GM03348 (cell line): Measurements from ENCODE around the gene HEG1.

Experiments used
- DNase-seq: peaks from one replicate; pipeline ENCODE4 v3.0.0; 2012; ENCODE audit warnings: low spot score

Gene HEG1

DNA sequence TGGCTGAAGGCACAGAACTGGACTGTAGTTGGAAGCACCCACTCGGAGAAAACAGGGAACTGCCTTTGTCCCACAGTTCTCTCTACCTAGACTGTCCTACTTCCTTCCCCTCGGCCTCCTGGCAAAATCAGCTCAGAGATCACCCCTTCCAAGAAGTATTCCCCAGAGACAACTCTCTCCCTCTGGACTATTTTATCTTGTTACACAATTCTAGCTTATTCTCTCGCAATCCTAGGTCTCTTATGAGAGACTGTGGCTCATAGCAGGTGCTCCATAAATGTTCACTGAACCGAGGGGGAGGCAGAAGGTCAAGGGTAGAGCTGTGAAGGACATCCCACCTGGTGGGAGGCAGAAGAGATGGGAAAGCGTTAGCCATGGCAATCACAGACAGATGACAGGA, 10.6 kb downstream of the HEG1 start:
- DNase-seq, result peak; percentile 42

- DNase-seq, result no peak
Measured at GRCh38 chr3:125043599-125044151, 12.1 kb downstream of the HEG1 start.

DNA sequence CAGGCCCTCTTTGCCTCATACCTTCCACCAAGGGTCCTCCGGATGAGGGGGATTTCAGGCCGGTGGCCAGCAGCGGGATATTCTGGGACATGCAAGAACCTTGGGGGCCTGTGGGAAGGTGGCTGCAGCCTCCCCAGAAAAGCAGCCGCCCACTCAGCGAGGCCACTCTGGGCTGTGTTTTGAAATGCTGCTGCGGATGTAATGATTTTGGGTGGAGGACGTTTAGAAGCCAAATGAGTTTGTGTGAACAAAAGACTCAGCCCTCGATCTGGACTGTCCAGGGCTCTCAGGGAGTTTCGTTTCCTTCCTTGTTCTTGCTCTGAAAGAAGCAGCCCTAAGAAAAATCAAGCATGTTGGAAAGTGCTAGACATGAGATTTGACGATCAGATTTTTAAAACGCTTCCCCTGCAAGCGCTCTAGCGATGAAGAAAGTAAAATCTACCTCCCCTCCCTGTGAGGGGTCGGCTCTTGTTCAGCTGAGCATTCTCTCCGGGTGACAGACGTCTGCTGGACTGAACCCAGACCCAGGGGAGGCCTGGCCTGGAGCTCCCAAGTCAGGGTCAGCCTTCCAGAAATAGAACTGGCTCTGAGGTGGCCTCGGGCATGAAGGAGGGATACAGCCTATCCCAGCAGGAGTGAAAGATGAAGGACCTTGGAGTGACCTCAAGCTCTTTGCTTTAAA, 12.9 kb downstream of the HEG1 start:
- DNase-seq, result peak; percentile 47

GRCh38 chr3:125039131-125040100, 16.4 kb downstream of the HEG1 start:
- peak; percentile 29 for DNase-seq

- no peak for DNase-seq
Measured at GRCh38 chr3:125037498-125038150, 18.2 kb downstream of the HEG1 start.

GRCh38 chr3:125035217-125035616, 20.6 kb downstream of the HEG1 start:
- no peak for DNase-seq

DNA sequence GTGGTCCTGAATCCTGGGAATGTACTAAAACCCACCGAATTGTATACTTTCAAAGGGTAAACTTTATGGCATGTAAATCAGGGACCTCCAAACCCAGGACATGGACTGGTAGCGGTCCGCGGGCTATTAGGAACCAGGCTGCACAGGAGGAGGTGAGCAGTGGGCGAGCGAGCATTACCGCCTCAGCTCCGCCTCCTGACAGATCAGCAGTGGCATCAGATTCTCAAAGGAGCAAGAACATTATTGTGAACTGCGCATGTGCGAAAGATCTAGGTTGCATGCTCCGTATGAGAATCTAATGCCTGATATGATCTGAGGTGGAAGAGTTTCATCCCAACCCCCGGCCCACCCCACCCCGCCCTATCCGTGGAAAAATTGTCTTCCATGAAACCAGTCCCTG, 22.2 kb downstream of the HEG1 start:
- DNase-seq, result no peak

DNA sequence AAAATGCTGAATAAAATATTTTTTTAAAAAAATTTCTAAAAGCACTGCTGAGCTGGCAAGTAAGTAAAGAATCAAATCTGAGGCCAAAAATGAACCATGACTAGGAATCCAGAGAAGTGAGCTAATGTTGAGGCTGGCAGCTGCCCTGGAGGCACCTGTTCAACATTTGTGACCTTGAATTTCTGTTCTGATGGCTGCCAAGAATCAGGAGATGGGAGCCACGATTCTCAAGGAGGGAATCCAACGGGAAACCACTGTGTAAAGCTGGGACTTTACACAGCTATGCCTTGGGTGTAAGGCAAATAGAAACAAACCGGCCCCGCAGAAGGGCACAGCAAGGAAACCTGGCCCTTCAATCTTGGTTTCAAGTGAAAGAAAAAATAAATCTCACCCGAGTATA, 22.7 kb downstream of the HEG1 start:
- no peak for DNase-seq

- DNase-seq, result no peak
Measured at GRCh38 chr3:125032683-125033082, 23.1 kb downstream of the HEG1 start.

DNA sequence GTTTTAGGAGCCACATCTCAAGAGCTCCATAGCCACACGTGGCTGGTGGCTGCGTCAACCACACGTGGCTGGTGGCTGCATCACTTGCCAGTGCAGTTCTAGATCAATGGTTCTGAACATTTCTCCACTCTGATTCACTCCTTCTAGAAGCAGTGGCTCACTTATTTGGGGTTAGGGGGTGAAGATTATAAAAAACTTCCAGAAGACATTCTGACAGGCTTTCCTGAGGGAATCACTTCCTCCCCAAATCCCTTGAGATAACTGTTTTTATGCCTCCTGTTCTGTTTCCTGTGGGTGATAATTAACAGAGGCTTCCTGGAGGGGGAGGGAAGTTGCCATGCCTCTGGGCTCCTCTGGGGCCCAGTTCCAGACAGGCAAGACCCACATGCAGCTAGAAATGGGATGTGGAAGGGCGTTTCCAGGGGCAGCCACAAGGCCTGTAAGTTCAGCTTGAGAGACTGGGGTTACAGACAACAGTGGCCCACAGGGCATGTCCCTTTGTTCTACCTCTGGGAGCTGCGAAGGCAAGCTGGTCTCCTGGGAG, 23.6 kb downstream of the HEG1 start:
- DNase-seq, result peak; percentile 24

DNA sequence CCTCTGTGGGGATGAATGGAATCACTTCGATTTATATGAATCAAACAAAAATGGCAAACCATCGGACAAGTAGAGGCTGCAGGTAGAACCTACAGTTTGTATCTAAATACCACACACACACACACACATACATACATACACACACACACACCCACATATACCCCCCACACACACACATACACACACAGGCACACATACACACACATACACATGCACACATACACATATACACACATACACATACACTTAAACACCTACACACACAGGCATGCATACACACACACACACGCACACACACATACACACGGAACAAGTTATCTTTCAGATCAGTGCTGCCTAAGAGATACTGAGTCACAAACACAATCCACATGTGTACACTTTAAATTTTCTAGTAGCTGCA, 24.3 kb downstream of the HEG1 start:
- no peak for DNase-seq

DNA sequence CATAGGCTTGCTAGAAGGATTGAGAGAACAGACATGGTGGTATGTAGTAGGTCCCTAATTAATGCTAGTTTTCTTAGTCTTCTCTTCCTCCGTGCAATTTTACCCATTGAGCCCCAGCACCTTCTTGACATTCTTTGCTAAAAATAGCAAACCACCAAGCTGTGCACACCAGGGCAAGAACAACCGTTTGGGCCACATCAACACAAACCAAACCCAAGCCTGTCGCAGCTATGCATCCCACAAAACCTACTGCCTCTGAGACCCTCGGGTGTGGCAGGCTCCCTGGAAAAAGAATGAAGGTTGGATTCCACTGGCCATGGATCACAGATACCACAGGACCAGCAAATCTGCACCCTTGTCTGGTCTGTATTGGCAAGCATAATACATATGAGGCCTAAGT, 27.1 kb downstream of the HEG1 start:
- no peak for DNase-seq

GRCh38 chr3:125025642-125026041, 30.2 kb downstream of the HEG1 start:
- DNase-seq, result peak; percentile 20

DNA sequence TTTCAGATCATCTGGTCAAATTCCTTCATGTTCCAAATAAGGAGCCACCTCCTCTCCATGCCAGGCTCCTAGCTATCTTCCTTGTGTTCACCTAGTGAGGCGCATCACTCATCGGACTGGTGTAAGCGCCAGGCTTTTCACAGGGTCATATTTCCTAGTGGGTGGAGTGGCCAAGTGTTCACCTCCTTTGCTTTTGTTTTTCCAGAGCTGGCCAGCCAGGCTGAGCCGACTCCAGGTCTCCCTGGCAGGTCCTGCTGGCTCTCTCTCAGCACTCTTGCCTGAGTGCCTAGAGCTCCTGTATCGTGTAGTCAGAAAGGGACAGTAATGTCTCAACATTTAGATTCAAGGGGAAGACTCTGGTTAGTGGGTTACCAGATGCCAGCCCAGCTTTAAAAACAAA, 31.0 kb downstream of the HEG1 start:
- no peak for DNase-seq

- no peak for DNase-seq
Measured at GRCh38 chr3:125023833-125024555, 31.8 kb downstream of the HEG1 start.

DNA sequence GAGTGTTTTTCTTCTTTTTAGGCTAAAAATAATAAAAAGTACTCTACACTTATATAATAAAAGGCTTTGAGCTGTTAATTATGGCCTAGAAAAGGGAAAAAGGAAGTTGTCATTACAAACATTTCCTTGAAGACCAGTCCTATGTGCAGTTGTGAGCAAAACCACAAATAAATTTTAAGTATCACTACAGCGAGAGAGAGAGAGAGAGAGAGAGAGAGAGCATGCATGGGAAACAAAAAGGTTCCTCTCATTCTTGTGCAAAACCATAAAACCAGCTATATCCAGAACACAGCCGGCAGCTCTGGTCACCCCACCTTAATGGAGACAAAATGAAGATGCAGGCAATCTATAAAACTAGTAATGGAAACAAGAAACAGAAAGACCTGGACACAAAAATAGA, 33.6 kb downstream of the HEG1 start:
- DNase-seq, result no peak

- DNase-seq, result no peak
Measured at GRCh38 chr3:125019271-125019670, 36.5 kb downstream of the HEG1 start.

DNA sequence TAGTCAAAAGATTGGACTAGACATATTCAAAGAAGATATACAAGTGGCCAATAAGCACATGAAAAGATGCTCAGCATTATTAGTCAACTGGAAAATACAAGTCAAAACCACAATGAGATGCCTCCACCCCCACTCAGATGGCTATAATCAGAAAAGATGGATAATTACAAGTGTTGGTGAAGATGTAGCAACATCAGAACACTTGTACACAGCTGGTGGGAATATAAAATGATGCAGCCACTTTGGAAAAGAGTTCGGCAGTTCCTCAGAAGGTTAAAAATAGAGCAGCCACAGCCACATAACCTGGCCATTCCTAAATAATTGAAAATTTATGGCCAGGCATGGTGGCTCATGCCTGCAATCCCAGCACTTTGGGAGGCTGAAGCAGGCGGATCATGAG, 38.4 kb downstream of the HEG1 start:
- DNase-seq, result no peak

GRCh38 chr3:125014570-125015179, 41.1 kb downstream of the HEG1 start:
- DNase-seq, result no peak

DNA sequence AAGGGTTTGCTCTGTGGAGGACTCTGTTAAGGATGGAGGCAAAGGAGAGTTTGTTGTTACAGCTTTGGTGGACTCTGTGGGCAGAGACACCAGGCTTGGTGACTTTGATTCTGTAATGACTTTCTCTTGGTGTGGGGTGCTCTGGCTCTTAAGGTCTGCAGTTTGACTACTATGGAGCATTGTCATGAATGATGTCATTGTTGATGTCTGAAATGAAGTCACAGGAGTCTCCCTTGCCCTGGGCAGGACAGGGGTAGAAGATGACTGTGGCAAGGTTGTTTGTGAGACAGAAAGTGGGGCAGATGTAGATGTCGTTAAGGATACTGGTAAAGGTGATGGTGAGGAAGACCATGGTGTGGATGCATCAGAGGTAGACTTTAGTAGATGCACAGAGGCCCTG, 42.7 kb downstream of the HEG1 start:
- no peak for DNase-seq

GRCh38 chr3:125011941-125012340, 43.9 kb downstream of the HEG1 start:
- DNase-seq, result no peak
